WTC11 (cell line): ENCODE measurements around the gene SOCS4. TPM values are rescaled to one million over a fixed set of nuclear protein-coding genes. Genes with fewer than 3 reads are reported as not detected.

ENCODE experiments used
- ATAC-seq: fragments of 200-7000 bp; cut with Tn5 transposase; 2 replicates; pipeline ENCODE4 v1.10.0; 2021; ENCODE audit warnings: mild to moderate bottlenecking, moderate library complexity
- CTCF ChIA-PET: fragments of 300-600 bp; sonication (Branson Sonifier 250); formaldehyde crosslinking; loops from one replicate; lab custom pipeline; 2021; ENCODE audit warnings: antibody characterized with exemption; lab: Charles Lee
- POLR2A ChIA-PET: fragments of 350-600 bp; sonication (Branson Sonifier 250); formaldehyde crosslinking; loops from one replicate; lab custom pipeline; 2021; ENCODE audit warnings: antibody characterized with exemption; lab: Charles Lee
- DNase-seq: peaks from one replicate; pipeline ENCODE4 v3.0.0; 2021; ENCODE audit warnings: low spot score
- H3K27ac Mint-ChIP-seq: 2 replicates; pipeline ENCODE4 v1.8.0; 2021; ENCODE audit warnings: mixed read lengths
- H3K27me3 Mint-ChIP-seq: 2 replicates; pipeline ENCODE4 v1.8.0; 2021; ENCODE audit warnings: low read depth, mild to moderate bottlenecking, moderate library complexity, mixed read lengths
- H3K36me3 Mint-ChIP-seq: 2 replicates; pipeline ENCODE4 v1.8.0; 2021; ENCODE audit warnings: mixed read lengths
- H3K4me1 Mint-ChIP-seq: 2 replicates; pipeline ENCODE4 v1.8.0; 2022; ENCODE audit warnings: mixed read lengths
- H3K4me3 Mint-ChIP-seq: 2 replicates; pipeline ENCODE4 v1.8.0; 2021; ENCODE audit warnings: mild to moderate bottlenecking, moderate library complexity, mixed read lengths
- H3K9me3 Mint-ChIP-seq: 2 replicates; pipeline ENCODE4 v1.8.0; 2021; ENCODE audit warnings: mixed read lengths
- ATF2 ChIP-seq: sonication (generic); formaldehyde crosslinking; IDR thresholded peaks from 2 replicates; pipeline ENCODE4 v1.8.1; 2022; ENCODE audit warnings: low read depth, missing genetic modification reagents, borderline replicate concordance
- EMX1 ChIP-seq: fragments of 250-450 bp; sonication (Bioruptor Pico); IDR thresholded peaks from 2 replicates; pipeline ENCODE4 v1.8.0; 2021; ENCODE audit warnings: mild to moderate bottlenecking
- ERG ChIP-seq: fragments of 250-450 bp; sonication (Bioruptor Pico); IDR thresholded peaks from 2 replicates; pipeline ENCODE4 v1.8.0; 2021; ENCODE audit warnings: mild to moderate bottlenecking
- ESRRA ChIP-seq: sonication (generic); formaldehyde crosslinking; IDR thresholded peaks from 2 replicates; pipeline ENCODE4 v1.8.1; 2022; ENCODE audit warnings: mild to moderate bottlenecking, missing genetic modification reagents, borderline replicate concordance
- ETV6 ChIP-seq: sonication (generic); formaldehyde crosslinking; IDR thresholded peaks from 2 replicates; pipeline ENCODE4 v1.8.1; 2022; ENCODE audit warnings: mild to moderate bottlenecking, missing genetic modification reagents
- GTF2I ChIP-seq: fragments of 250-450 bp; sonication (Bioruptor Pico); conservative IDR thresholded peaks from 2 replicates; pipeline ENCODE4 v1.4.0; 2021; ENCODE audit warnings: mild to moderate bottlenecking
- MAX ChIP-seq: sonication (generic); formaldehyde crosslinking; IDR thresholded peaks from 2 replicates; pipeline ENCODE4 v1.8.0; 2022; ENCODE audit warnings: mild to moderate bottlenecking, missing genetic modification reagents
- SMAD3 ChIP-seq: sonication (generic); formaldehyde crosslinking; IDR thresholded peaks from 2 replicates; pipeline ENCODE4 v1.8.0; 2022; ENCODE audit warnings: missing genetic modification reagents, mild to moderate bottlenecking, borderline replicate concordance
- SOX15 ChIP-seq: fragments of 250-450 bp; sonication (Bioruptor Pico); IDR thresholded peaks from 2 replicates; pipeline ENCODE4 v1.9.0; 2021; ENCODE audit warnings: mild to moderate bottlenecking
- ZNF232 ChIP-seq: sonication (generic); formaldehyde crosslinking; IDR thresholded peaks from 2 replicates; pipeline ENCODE4 v1.8.0; 2022; ENCODE audit warnings: mild to moderate bottlenecking, missing genetic modification reagents
- ZNF317 ChIP-seq: sonication (generic); formaldehyde crosslinking; IDR thresholded peaks from 2 replicates; pipeline ENCODE4 v1.8.1; 2023; ENCODE audit warnings: low read depth, mild to moderate bottlenecking, moderate library complexity, missing genetic modification reagents, borderline replicate concordance
- ZNF396 ChIP-seq: fragments of 250-450 bp; sonication (Bioruptor Pico); IDR thresholded peaks from 2 replicates; pipeline ENCODE4 v1.8.0; 2021; ENCODE audit warnings: mild to moderate bottlenecking, moderate library complexity, borderline replicate concordance
- total RNA-seq: library from RNA; stranded (reverse); gene quantifications from 3 replicates; pipeline ENCODE4 v1.2.3, GENCODE V29; 2021
- TF ChIP-seq, protein P1 (sequence below): sonication (generic); formaldehyde crosslinking; IDR thresholded peaks from 2 replicates; pipeline ENCODE4 v1.8.1; 2023; ENCODE audit warnings: mild to moderate bottlenecking, missing genetic modification reagents, moderate library complexity
- TF ChIP-seq, protein P2 (sequence below): sonication (generic); formaldehyde crosslinking; IDR thresholded peaks from 2 replicates; pipeline ENCODE4 v1.8.1; 2022; ENCODE audit warnings: missing genetic modification reagents, borderline replicate concordance
- TF ChIP-seq, protein P3 (sequence below): sonication (generic); formaldehyde crosslinking; IDR thresholded peaks from 2 replicates; pipeline ENCODE4 v1.8.1; 2023; ENCODE audit warnings: mild to moderate bottlenecking, missing genetic modification reagents
- TF ChIP-seq, protein P4 (sequence below): fragments of 250-450 bp; sonication (Bioruptor Pico); IDR thresholded peaks from 2 replicates; pipeline ENCODE4 v1.9.0; 2021; ENCODE audit warnings: mild to moderate bottlenecking, borderline replicate concordance
- TF ChIP-seq, protein P5 (sequence below): fragments of 250-450 bp; sonication (Bioruptor Pico); IDR thresholded peaks from 2 replicates; pipeline ENCODE4 v1.9.0; 2021; ENCODE audit warnings: mild to moderate bottlenecking
- TF ChIP-seq, protein P6 (sequence below): sonication (generic); formaldehyde crosslinking; IDR thresholded peaks from 2 replicates; pipeline ENCODE4 v1.8.1; 2023; ENCODE audit warnings: mild to moderate bottlenecking, missing genetic modification reagents, moderate library complexity
- TF ChIP-seq, protein P7 (sequence below): fragments of 250-450 bp; sonication (Bioruptor Pico); IDR thresholded peaks from 2 replicates; pipeline ENCODE4 v1.9.0; 2021; ENCODE audit warnings: moderate library complexity, mild to moderate bottlenecking, inconsistent platforms, borderline replicate concordance

The SOCS4 gene
- total RNA-seq, 1 experiment from 2014 or later: 21.3 TPM

- Mint-ChIP-seq H3K36me3 (no peaks in the 10 kb centered on the region), H3K4me3 (no peak overlapping the region), H3K9me3 (peaks cover 4% of the 10 kb centered on the region; the same call in 1 of the 2 replicates), H3K27me3 (no peaks in the 10 kb centered on the region), H3K4me1 (no peaks in the 10 kb centered on the region), H3K27ac (no peak overlapping the region)
- CTCF ChIA-PET: interaction anchor here (1.4 kb wide), 1 partner anchor 14 kb away, joined by 3 read pairs; no protein-coding TSS in a partner anchor
- POLR2A ChIA-PET: no interaction called here
- TF ChIP-seq MAX (CRISPR knock-in tag): no peak
- TF ChIP-seq ZNF232 (CRISPR knock-in tag): no peak
- TF ChIP-seq, protein P1, sequence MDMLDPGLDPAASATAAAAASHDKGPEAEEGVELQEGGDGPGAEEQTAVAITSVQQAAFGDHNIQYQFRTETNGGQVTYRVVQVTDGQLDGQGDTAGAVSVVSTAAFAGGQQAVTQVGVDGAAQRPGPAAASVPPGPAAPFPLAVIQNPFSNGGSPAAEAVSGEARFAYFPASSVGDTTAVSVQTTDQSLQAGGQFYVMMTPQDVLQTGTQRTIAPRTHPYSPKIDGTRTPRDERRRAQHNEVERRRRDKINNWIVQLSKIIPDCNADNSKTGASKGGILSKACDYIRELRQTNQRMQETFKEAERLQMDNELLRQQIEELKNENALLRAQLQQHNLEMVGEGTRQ: no peak
- TF ChIP-seq GTF2I (CRISPR knock-in tag): no peak
- no peak for TF ChIP-seq ESRRA (CRISPR knock-in tag)
- no peak for TF ChIP-seq SOX15
- TF ChIP-seq, protein P2, sequence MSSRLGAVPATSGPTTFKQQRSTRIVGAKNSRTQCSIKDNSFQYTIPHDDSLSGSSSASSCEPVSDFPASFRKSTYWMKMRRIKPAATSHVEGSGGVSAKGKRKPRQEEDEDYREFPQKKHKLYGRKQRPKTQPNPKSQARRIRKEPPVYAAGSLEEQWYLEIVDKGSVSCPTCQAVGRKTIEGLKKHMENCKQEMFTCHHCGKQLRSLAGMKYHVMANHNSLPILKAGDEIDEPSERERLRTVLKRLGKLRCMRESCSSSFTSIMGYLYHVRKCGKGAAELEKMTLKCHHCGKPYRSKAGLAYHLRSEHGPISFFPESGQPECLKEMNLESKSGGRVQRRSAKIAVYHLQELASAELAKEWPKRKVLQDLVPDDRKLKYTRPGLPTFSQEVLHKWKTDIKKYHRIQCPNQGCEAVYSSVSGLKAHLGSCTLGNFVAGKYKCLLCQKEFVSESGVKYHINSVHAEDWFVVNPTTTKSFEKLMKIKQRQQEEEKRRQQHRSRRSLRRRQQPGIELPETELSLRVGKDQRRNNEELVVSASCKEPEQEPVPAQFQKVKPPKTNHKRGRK (CRISPR knock-in tag): no peak
- no peak for TF ChIP-seq ATF2 (CRISPR knock-in tag)
- TF ChIP-seq, protein P3, sequence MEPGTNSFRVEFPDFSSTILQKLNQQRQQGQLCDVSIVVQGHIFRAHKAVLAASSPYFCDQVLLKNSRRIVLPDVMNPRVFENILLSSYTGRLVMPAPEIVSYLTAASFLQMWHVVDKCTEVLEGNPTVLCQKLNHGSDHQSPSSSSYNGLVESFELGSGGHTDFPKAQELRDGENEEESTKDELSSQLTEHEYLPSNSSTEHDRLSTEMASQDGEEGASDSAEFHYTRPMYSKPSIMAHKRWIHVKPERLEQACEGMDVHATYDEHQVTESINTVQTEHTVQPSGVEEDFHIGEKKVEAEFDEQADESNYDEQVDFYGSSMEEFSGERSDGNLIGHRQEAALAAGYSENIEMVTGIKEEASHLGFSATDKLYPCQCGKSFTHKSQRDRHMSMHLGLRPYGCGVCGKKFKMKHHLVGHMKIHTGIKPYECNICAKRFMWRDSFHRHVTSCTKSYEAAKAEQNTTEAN (CRISPR knock-in tag): no peak
- TF ChIP-seq, protein P4, sequence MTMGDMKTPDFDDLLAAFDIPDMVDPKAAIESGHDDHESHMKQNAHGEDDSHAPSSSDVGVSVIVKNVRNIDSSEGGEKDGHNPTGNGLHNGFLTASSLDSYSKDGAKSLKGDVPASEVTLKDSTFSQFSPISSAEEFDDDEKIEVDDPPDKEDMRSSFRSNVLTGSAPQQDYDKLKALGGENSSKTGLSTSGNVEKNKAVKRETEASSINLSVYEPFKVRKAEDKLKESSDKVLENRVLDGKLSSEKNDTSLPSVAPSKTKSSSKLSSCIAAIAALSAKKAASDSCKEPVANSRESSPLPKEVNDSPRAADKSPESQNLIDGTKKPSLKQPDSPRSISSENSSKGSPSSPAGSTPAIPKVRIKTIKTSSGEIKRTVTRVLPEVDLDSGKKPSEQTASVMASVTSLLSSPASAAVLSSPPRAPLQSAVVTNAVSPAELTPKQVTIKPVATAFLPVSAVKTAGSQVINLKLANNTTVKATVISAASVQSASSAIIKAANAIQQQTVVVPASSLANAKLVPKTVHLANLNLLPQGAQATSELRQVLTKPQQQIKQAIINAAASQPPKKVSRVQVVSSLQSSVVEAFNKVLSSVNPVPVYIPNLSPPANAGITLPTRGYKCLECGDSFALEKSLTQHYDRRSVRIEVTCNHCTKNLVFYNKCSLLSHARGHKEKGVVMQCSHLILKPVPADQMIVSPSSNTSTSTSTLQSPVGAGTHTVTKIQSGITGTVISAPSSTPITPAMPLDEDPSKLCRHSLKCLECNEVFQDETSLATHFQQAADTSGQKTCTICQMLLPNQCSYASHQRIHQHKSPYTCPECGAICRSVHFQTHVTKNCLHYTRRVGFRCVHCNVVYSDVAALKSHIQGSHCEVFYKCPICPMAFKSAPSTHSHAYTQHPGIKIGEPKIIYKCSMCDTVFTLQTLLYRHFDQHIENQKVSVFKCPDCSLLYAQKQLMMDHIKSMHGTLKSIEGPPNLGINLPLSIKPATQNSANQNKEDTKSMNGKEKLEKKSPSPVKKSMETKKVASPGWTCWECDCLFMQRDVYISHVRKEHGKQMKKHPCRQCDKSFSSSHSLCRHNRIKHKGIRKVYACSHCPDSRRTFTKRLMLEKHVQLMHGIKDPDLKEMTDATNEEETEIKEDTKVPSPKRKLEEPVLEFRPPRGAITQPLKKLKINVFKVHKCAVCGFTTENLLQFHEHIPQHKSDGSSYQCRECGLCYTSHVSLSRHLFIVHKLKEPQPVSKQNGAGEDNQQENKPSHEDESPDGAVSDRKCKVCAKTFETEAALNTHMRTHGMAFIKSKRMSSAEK (CRISPR knock-in tag): no peak
- TF ChIP-seq SMAD3 (CRISPR knock-in tag): no peak
- no peak for TF ChIP-seq ERG (CRISPR knock-in tag)
- no peak for TF ChIP-seq ZNF396 (CRISPR knock-in tag)
- no peak for ATAC-seq
- no peak for DNase-seq
These were observed 61.3 kb downstream of the SOCS4 start for GRCh38 chr14:55088356-55088755.

DNA sequence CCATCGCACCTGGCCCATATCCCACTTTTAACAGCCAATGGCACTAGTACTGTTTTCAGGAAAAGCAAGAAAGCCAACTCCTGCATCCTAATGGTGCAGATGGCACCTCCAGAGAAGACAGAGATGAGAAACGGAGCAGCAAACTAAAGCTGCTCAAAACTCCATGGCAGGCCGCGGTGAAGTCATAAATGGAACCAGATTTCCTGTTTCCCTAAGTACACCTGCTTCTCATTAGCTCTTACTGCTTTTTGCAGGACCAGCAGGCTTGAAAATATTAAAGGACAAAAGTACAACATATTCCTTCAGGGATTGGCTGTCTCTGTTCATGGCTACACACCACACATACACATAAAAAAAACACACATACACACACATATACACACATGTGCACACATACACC, 65.3 kb downstream of the SOCS4 start:
- Mint-ChIP-seq H3K4me1 (peaks cover 4% of the 10 kb centered on the region), H3K27ac (no peak overlapping the region), H3K9me3 (no peaks in the 10 kb centered on the region), H3K36me3 (no peaks in the 10 kb centered on the region), H3K4me3 (no peak overlapping the region), H3K27me3 (no peaks in the 10 kb centered on the region)
- ATAC-seq (no peak), DNase-seq (no peak)
- POLR2A ChIA-PET: interaction anchor here (0.6 kb wide), 1 partner anchor 177 kb away, joined by 3 read pairs; no protein-coding TSS in a partner anchor
- CTCF ChIA-PET: interaction anchor here (0.6 to 4.3 kb wide), 5 partner anchors 11 to 100 kb away, joined by 3 to 18 read pairs (median 4); no protein-coding TSS in a partner anchor
- TF ChIP-seq, protein P5, sequence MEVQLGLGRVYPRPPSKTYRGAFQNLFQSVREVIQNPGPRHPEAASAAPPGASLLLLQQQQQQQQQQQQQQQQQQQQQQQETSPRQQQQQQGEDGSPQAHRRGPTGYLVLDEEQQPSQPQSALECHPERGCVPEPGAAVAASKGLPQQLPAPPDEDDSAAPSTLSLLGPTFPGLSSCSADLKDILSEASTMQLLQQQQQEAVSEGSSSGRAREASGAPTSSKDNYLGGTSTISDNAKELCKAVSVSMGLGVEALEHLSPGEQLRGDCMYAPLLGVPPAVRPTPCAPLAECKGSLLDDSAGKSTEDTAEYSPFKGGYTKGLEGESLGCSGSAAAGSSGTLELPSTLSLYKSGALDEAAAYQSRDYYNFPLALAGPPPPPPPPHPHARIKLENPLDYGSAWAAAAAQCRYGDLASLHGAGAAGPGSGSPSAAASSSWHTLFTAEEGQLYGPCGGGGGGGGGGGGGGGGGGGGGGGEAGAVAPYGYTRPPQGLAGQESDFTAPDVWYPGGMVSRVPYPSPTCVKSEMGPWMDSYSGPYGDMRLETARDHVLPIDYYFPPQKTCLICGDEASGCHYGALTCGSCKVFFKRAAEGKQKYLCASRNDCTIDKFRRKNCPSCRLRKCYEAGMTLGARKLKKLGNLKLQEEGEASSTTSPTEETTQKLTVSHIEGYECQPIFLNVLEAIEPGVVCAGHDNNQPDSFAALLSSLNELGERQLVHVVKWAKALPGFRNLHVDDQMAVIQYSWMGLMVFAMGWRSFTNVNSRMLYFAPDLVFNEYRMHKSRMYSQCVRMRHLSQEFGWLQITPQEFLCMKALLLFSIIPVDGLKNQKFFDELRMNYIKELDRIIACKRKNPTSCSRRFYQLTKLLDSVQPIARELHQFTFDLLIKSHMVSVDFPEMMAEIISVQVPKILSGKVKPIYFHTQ: no peak
- TF ChIP-seq EMX1 (no peak), ETV6 (CRISPR knock-in tag) (no peak), ZNF232 (CRISPR knock-in tag) (no peak), ZNF317 (no peak)
- TF ChIP-seq, protein P6, sequence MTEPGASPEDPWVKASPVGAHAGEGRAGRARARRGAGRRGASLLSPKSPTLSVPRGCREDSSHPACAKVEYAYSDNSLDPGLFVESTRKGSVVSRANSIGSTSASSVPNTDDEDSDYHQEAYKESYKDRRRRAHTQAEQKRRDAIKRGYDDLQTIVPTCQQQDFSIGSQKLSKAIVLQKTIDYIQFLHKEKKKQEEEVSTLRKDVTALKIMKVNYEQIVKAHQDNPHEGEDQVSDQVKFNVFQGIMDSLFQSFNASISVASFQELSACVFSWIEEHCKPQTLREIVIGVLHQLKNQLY (CRISPR knock-in tag): no peak
- TF ChIP-seq, protein P7, sequence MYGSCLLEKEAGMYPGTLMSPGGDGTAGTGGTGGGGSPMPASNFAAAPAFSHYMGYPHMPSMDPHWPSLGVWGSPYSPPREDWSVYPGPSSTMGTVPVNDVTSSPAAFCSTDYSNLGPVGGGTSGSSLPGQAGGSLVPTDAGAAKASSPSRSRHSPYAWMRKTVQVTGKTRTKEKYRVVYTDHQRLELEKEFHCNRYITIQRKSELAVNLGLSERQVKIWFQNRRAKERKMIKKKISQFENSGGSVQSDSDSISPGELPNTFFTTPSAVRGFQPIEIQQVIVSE: no peak
